PC-3 (cell line): Measurements from ENCODE around the gene MYO3B. TPM values are rescaled to one million over a fixed set of nuclear protein-coding genes. Genes with fewer than 3 reads are reported as not detected.

Source experiments
- ATAC-seq: fragments of 200-7000 bp; cut with Tn5 transposase; 2 replicates; pipeline ENCODE4 v1.9.1; 2020; ENCODE audit warnings: mild to moderate bottlenecking, moderate library complexity
- BruUV-seq: library from RNA; stranded (reverse); fragments of 400-500 nt; replicated peaks from 2 replicates; lab custom pipeline; 2021; lab: Mats Ljungman, UMichigan
- CTCF ChIA-PET: fragments of 300-600 bp; sonication (Branson Sonifier 250); formaldehyde crosslinking; loops from one replicate; lab custom pipeline; 2022; ENCODE audit warnings: antibody characterized with exemption; lab: Charles Lee
- POLR2A ChIA-PET: fragments of 300-600 bp; sonication (Branson Sonifier 250); formaldehyde crosslinking; loops from one replicate; lab custom pipeline; 2022; ENCODE audit warnings: antibody characterized with exemption; ENCODE audit not compliant: unreplicated experiment; lab: Charles Lee
- DNase-seq: peaks from one replicate; pipeline ENCODE4 v3.0.0-alpha.2; 2015
- H2AFZ ChIP-seq: fragments of 300-600 bp; sonication (generic); 2 replicates; pipeline ENCODE4 v1.6.0; 2016; ENCODE audit warnings: antibody characterized with exemption, low read length
- H3F3A ChIP-seq: fragments of 300-600 bp; sonication (generic); one replicate; pipeline ENCODE4 v1.6.0; 2017; ENCODE audit warnings: antibody characterized with exemption, low read length, control low read depth, mild to moderate bottlenecking; ENCODE audit not compliant: unreplicated experiment
- H3K27ac ChIP-seq: fragments of 300-600 bp; sonication (generic); 2 replicates; pipeline ENCODE4 v1.5.1; 2016; ENCODE audit warnings: mild to moderate bottlenecking, low read length
- H3K27me3 ChIP-seq: fragments of 300-600 bp; sonication (generic); 2 replicates; pipeline ENCODE4 v1.6.1; 2016; ENCODE audit warnings: low read length, mixed read lengths
- H3K36me3 ChIP-seq: fragments of 300-600 bp; sonication (generic); 2 replicates; pipeline ENCODE4 v1.6.1; 2016; ENCODE audit warnings: low read depth, mixed run types, low read length, mixed read lengths
- H3K4me1 ChIP-seq: fragments of 300-600 bp; sonication (generic); 2 replicates; pipeline ENCODE4 v1.5.1; 2016; ENCODE audit warnings: low read length; ENCODE audit not compliant: insufficient read depth
- H3K4me2 ChIP-seq: fragments of 300-600 bp; sonication (generic); 2 replicates; pipeline ENCODE4 v1.6.0; 2016; ENCODE audit warnings: low read length
- H3K4me3 ChIP-seq: fragments of 300-600 bp; sonication (generic); 2 replicates; pipeline ENCODE4 v1.5.1; 2016; ENCODE audit warnings: mild to moderate bottlenecking, low read length, mixed read lengths
- H3K79me2 ChIP-seq: fragments of 300-600 bp; sonication (generic); 2 replicates; pipeline ENCODE4 v1.6.1; 2017; ENCODE audit warnings: low read length, mixed read lengths
- H3K9ac ChIP-seq: fragments of 300-600 bp; sonication (generic); 2 replicates; pipeline ENCODE4 v1.6.0; 2016; ENCODE audit warnings: mild to moderate bottlenecking, low read length
- H3K9me2 ChIP-seq: fragments of 300-600 bp; sonication (generic); replicated peaks from 2 replicates; pipeline ENCODE4 v1.6.1; 2016; ENCODE audit warnings: mixed run types, low read length, mixed read lengths
- H3K9me3 ChIP-seq: fragments of 300-600 bp; sonication (generic); 2 replicates; pipeline ENCODE4 v1.6.1; 2016; ENCODE audit warnings: low read length, mixed read lengths
- H4K20me1 ChIP-seq: fragments of 300-600 bp; sonication (generic); 2 replicates; pipeline ENCODE4 v1.6.1; 2016; ENCODE audit warnings: low read length, mixed read lengths
- CTCF ChIP-seq: fragments of 300-600 bp; sonication (generic); conservative IDR thresholded peaks from 2 replicates; pipeline ENCODE4 v1.5.1; 2017; ENCODE audit warnings: antibody characterized with exemption, low read depth, mild to moderate bottlenecking, low read length
- EZH2 ChIP-seq: fragments of 300-600 bp; sonication (generic); IDR thresholded peaks from one replicate; pipeline ENCODE4 v1.6.1; 2017; ENCODE audit warnings: antibody characterized with exemption, mild to moderate bottlenecking, low read length; ENCODE audit not compliant: unreplicated experiment
- EZH2phosphoT487 ChIP-seq: fragments of 300-600 bp; sonication (generic); IDR thresholded peaks from 2 replicates; pipeline ENCODE4 v1.6.1; 2018; ENCODE audit warnings: mild to moderate bottlenecking, antibody characterized with exemption, low read length, borderline replicate concordance
- intact Hi-C: fragments of 100-400 bp; cut with micrococcal nuclease; formaldehyde crosslinking; loops from 2 replicates; pipeline ENCODE4 v1.9.0; 2023
- total RNA-seq: library from RNA; depleted of rRNA; stranded (reverse); fragments of >200 nt; gene quantifications from 2 replicates; pipeline ENCODE4 v1.2.3, GENCODE V29; 2014

MYO3B gene
- total RNA-seq, 1 experiment from 2014 or later = 1.1 TPM

GRCh38 chr2:170350929-170351826 is 173.2 kb downstream of the MYO3B start:
- H3K4me1 ChIP-seq = no peaks in the 10 kb centered on the region
- H2AFZ ChIP-seq = no peak overlapping the region
- no peaks in the 10 kb centered on the region for H4K20me1 ChIP-seq
- no peaks in the 10 kb centered on the region for H3F3A ChIP-seq
- TF ChIP-seq EZH2phosphoT487 (no peak), CTCF (no peak), EZH2 (no peak)
- POLR2A ChIA-PET = no interaction called here
- H3K9me2 ChIP-seq = no peaks in the 10 kb centered on the region
- H3K27ac ChIP-seq = no peak overlapping the region
- H3K4me2 ChIP-seq = no peak overlapping the region
- H3K9me3 ChIP-seq = no peaks in the 10 kb centered on the region
- no TSS peak for BruUV-seq
- intact Hi-C loops = no loop called here
- DNase-seq (peak; percentile 28), ATAC-seq (no peak)
- H3K36me3 ChIP-seq = no peaks in the 10 kb centered on the region
- H3K4me3 ChIP-seq = no peak overlapping the region
- H3K9ac ChIP-seq = no peak overlapping the region
- CTCF ChIA-PET = interaction anchor here (0.6 to 1.4 kb wide), 2 partner anchors 10 to 27 kb away, joined by 3 read pairs; no protein-coding TSS in a partner anchor
- no peaks in the 10 kb centered on the region for H3K79me2 ChIP-seq
- no peaks in the 10 kb centered on the region for H3K27me3 ChIP-seq

- H3K9ac ChIP-seq = no peak overlapping the region
- POLR2A ChIA-PET = no interaction called here
- H2AFZ ChIP-seq = no peak overlapping the region
- DNase-seq = no peak
- H3K27me3 ChIP-seq = no peaks in the 10 kb centered on the region
- TF ChIP-seq CTCF (no peak), EZH2 (no peak), EZH2phosphoT487 (no peak)
- no peaks in the 10 kb centered on the region for H3F3A ChIP-seq
- CTCF ChIA-PET = no interaction called here
- no peaks in the 10 kb centered on the region for H3K9me2 ChIP-seq
- no peak overlapping the region for H3K4me3 ChIP-seq
- H3K79me2 ChIP-seq = no peaks in the 10 kb centered on the region
- H3K27ac ChIP-seq = no peak overlapping the region
- no peak overlapping the region for H3K4me2 ChIP-seq
- intact Hi-C loops = no loop called here
- no peak for ATAC-seq
- BruUV-seq = no TSS peak
- H3K4me1 ChIP-seq = no peaks in the 10 kb centered on the region
- H3K36me3 ChIP-seq = no peaks in the 10 kb centered on the region
- H3K9me3 ChIP-seq = no peaks in the 10 kb centered on the region
- H4K20me1 ChIP-seq = no peaks in the 10 kb centered on the region
Measured at GRCh38 chr2:170353723-170354122, 175.8 kb downstream of the MYO3B start.

- ChIA-PET POLR2A (no interaction called here), CTCF (no interaction called here)
- Histone ChIP-seq H3K27me3 (no peaks in the 10 kb centered on the region), H3K9me2 (no peaks in the 10 kb centered on the region), H3K4me3 (no peak overlapping the region), H3K36me3 (no peaks in the 10 kb centered on the region), H2AFZ (no peak overlapping the region), H4K20me1 (no peaks in the 10 kb centered on the region), H3K79me2 (no peaks in the 10 kb centered on the region), H3K4me2 (no peak overlapping the region), H3K9ac (no peak overlapping the region), H3K9me3 (no peaks in the 10 kb centered on the region), H3F3A (no peaks in the 10 kb centered on the region), H3K4me1 (no peaks in the 10 kb centered on the region), H3K27ac (no peak overlapping the region)
- no peak for ATAC-seq
- intact Hi-C loops = no loop called here
- no TSS peak for BruUV-seq
- no peak for DNase-seq
- no peak for TF ChIP-seq EZH2
- no peak for TF ChIP-seq EZH2phosphoT487
- no peak for TF ChIP-seq CTCF
Measured at GRCh38 chr2:170354388-170354787, 176.4 kb downstream of the MYO3B start.
